HG03175 (cell line): ENCODE measurements around the gene CYB5RL.
"Not testable (repeated sequence)": the region's sequence is repeated elsewhere in the genome, so short reads cannot be mapped to it uniquely, and the experiment has no call there.

Source experiments
- ATAC-seq: cut with Tn5 transposase; IDR thresholded peaks from one replicate; pipeline ENCODE4 v1.9.1; 2021; ENCODE audit warnings: mild to moderate bottlenecking, moderate library complexity; ENCODE audit not compliant: unreplicated experiment

Gene CYB5RL, protein sequence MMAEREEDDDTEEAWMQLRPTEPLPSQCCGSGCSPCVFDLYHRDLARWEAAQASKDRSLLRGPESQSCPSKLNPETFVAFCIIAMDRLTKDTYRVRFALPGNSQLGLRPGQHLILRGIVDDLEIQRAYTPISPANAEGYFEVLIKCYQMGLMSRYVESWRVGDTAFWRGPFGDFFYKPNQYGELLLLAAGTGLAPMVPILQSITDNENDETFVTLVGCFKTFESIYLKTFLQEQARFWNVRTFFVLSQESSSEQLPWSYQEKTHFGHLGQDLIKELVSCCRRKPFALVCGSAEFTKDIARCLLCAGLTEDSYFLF

DNA sequence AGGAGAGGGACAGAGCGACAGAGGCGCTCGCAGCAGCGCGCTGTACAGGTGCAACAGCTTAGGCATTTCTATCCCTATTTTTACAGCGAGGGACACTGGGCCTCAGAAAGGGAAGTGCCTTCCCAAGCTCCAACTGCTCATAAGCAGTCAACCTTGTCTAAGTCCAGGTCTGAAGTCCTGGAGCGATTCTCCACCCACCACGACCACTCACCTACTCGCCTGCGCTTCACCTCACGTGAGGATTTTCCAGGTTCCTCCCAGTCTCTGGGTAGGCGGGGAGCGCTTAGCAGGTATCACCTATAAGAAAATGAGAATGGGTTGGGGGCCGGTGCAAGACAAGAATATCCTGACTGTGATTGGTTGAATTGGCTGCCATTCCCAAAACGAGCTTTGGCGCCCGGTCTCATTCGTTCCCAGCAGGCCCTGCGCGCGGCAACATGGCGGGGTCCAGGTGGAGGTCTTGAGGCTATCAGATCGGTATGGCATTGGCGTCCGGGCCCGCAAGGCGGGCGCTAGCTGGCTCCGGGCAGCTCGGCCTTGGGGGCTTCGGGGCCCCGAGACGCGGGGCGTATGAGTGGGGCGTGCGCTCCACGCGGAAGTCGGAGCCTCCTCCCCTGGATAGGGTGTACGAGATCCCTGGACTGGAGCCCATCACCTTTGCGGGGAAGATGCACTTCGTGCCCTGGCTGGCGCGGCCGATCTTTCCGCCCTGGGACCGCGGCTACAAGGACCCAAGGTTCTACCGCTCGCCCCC lies at the start of gene CYB5RL, which contains the start of gene MRPL37:
Gene CYB5RL, minus strand, starts transcription at position 266 of the 754 bp plus-strand sequence. CDS start 4,414 bp downstream, outside the sequence.
Gene MRPL37, plus strand, starts transcription at position 403 of the 754 bp plus-strand sequence. Its CDS starts 77 bp downstream, at position 480.
- peak; percentile 98 for ATAC-seq

DNA sequence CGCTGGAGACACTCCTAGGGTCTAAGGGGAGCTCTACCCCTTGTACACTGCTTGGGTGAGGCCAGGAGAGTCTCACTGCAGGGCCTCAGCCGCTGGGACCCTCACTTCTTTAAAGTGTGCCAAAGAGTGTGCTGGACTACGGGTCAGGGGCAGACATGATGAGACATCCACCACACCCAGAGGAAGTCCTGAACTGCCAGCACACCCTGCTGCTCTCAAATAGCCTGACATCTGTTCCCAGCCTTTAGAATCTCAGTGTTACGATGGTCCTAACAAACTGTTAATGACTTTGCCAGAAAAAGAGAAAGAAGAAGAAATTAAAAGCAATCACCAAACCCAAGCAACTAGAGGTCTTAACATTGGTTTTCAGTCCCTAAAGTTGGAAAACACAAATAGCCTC lies 49.1 kb upstream of the CYB5RL start:
- no peak for ATAC-seq

DNA sequence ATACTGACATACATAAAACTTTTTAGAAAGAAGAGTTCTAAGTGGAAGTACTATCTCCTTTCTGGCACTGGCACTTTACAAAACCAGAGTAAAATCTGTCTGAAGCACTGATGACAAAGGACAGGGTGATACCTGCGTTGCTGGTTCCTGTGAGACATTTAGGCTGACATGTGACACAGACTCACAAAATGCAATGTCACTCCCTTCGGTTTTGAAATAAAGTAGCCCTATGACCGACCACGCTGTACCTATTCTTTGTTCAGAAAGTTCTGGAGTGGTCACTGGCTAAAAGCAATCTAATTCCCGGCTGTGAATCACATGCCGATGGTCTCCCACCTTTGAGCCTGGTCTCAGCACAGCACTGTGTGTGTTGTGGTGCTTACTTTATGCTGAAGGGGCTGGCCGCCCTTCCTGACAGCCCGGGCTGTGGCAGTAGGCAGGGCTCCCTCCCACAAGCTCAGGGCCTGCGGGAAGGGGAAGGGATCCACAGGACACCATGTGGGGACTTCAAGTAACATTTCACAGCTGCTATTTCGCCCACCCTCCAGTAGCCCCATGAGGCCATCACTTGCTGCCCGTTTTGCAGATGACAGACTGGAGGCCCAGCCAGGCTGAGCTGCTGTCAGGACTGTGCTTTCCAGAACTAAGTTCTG lies 48.2 kb upstream of the CYB5RL start:
- no peak for ATAC-seq

- no peak for ATAC-seq
These were observed 46.4 kb upstream of the CYB5RL start for GRCh38 chr1:54246116-54246721.

- ATAC-seq, result no peak
These were observed 45.7 kb upstream of the CYB5RL start for GRCh38 chr1:54245501-54245900.

DNA sequence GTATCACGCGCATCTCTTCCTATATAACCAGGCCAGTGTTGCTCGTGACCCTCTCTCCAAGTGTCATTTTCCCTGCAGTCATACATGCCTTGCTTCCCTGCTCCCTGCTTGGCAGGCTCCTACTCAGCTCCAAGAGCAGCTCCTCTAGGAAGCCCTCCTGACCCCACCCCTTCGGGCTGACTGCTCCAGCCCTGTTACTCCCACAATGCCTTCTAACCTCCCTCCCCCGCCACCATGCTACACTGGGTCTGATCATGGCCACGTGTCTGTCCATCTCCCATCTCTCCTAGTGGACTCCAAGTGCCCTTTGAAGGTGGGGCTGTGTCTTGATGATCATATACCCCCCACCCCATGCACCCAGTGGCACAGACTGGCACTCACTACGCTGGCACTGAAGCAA lies 44.8 kb upstream of the CYB5RL start:
- no peak for ATAC-seq

DNA sequence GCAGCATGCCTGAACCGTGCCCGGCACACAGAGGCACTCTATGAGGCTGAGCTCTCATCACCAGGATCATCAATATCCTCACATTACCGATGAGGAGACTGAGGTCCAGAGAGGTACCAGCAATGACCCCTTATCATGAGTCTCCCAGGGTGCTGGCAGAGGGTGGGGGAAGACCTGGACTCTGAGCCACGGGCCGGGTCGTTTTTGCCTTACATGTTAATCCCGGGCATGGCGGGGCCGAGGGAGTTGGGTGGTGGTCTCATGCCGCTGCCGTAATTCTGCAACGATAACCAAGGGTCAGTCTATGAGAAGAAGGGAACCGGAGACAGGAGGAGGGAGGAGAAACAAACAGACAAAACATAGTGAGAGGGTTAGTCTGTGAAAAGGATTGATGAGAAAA lies 43.2 kb upstream of the CYB5RL start:
- ATAC-seq, result no peak

GRCh38 chr1:54241364-54241763 lies 41.5 kb upstream of the CYB5RL start:
- no peak for ATAC-seq

GRCh38 chr1:54240741-54241335 lies 41.0 kb upstream of the CYB5RL start:
- no peak for ATAC-seq

DNA sequence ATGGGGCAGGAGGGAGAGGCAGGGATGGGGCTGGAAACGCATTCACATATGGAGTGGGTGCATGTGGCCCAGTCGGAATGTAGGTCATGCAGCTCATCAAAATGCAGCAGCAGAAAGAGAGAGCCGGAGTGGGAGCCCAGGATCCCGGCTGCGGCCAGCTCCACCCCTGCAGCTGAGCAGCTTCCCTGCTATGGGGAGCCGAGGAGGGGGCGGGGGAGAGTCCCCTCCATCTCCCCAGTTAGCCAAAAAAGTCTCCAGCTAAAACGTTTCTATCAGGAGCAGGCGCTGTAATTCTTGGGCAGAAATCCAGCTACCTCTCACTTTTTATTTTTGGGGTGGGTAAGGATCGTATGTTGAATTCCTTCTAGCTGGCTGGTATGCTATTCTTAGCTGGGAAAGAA lies 39.8 kb upstream of the CYB5RL start:
- ATAC-seq, result no peak

GRCh38 chr1:54239035-54239383 lies 39.2 kb upstream of the CYB5RL start:
- no peak for ATAC-seq

- no peak for ATAC-seq
These were observed 38.7 kb upstream of the CYB5RL start for GRCh38 chr1:54238353-54239034.

DNA sequence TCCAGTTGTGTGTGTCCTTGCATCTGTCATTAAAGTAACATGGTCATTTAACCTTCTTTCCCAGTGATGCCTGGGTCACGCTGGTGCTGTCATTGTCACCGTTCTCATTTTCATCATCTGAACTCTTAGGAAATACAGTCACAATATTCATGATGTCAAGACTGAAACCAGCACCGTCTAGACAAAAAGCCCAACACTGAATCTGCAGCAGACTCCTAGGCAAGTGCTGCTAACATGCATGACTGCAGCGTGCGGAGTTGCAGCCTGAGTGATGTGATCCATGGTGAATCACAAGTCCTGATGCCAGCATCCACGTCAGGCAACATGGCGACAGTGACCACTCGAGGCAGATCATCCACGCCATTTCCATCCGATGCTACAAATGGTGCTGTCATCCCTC lies 37.8 kb upstream of the CYB5RL start:
- no peak for ATAC-seq

GRCh38 chr1:54234284-54234683 lies 34.5 kb upstream of the CYB5RL start:
- no peak for ATAC-seq

GRCh38 chr1:54233196-54233595 lies 33.4 kb upstream of the CYB5RL start:
- not testable (repeated sequence) for ATAC-seq

DNA sequence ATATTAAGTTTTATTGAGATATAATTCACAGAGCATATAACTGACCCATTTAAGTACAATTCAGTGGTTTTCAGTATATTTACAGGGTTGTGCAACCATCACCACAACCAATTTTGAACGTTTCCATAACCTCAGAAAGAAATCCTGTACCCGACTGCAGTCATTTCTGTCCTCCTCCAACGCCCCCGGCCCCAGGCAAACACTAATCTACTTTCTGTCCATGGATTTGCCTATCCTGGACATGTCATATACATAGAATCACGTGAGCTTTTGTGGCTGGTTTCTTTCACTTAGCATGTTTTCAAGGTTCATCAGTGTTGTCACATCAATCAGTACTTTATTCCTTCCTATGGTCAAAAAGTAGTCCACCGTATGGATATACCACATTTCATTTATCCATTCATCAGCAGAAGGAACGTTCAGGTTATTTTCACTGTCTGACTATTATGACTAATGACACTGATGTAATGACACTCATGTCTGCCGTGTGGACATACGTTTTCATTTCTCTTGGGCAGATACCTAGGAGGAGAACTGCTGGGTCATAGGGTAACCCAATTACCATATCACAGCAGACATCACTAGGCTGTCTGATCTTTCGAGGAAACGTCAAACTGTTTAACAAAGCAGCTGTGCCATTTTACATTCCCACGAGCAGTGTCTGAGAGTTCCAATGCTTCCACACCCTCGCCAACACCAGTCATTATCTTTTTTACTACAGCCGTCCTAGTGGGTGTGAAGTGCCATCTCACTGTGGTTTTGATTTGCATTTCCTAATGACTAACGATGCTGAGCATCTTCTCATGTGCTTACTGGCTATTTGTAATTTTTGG lies 30.9 kb upstream of the CYB5RL start:
- ATAC-seq, result no peak

GRCh38 chr1:54229281-54229891 lies 29.6 kb upstream of the CYB5RL start:
- no peak for ATAC-seq

DNA sequence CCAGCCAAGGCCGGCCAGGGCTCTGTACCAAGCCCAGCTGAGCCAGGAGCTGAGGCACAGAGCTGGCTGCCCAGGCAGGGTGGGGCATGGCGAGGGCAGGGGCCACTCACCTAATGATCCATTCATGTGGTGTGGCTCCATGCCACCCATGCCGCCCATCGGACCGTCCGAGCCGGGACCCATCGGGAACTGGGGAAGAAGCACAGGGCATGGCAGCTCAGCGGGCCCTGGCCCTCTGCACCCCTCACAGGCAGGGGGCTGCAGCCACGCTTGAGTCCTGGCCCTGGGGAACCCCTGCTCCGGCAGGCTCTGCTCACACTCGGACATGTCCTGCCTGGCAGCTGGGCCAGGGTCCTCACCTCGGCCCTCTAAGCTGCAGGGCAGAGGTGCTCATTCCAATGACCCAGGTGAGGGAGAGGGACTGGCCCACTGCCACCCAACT lies 28.8 kb upstream of the CYB5RL start:
- no peak for ATAC-seq

- ATAC-seq, result no peak
These were observed 28.1 kb upstream of the CYB5RL start for GRCh38 chr1:54227891-54228310.
